Kidney (tissue), 14 donors: Measurements from ENCODE around the gene SEMA5B. TPM values are rescaled to one million over a fixed set of nuclear protein-coding genes. Genes with fewer than 3 reads are reported as not detected.

ENCODE experiments used
- DNase-seq, 5 donors: peaks; one replicate each; pipeline ENCODE4 v3.0.0-alpha.2; 2013 to 2020
- FAIRE-seq: peaks from 2 replicates; lab custom pipeline; 2012; peaks lifted over from hg19 to GRCh38; lab: Jason Lieb, UNC
- H3K27ac ChIP-seq, 2 donors: one replicate each; pipeline ENCODE4 v1.7.0; 2013; ENCODE audit warnings: low read depth in 2 of 2, low read length in 2 of 2, inconsistent platforms in 1 of 2
- H3K27me3 ChIP-seq: one replicate; pipeline ENCODE4 v1.7.1; 2013; ENCODE audit warnings: low read length, inconsistent platforms; ENCODE audit not compliant: control insufficient read depth, insufficient read depth
- H3K36me3 ChIP-seq, 3 donors: one replicate each; pipeline versions ENCODE4 v1.7.0 to v1.7.1; 2013; ENCODE audit warnings: low read length in 3 of 3, control low read depth in 1 of 3, inconsistent platforms in 1 of 3; ENCODE audit not compliant: insufficient read depth in 3 of 3, control insufficient read depth in 2 of 3
- H3K4me1 ChIP-seq, 3 donors: one replicate each; pipeline versions ENCODE4 v1.7.0 to v1.7.1; 2013; ENCODE audit warnings: low read length in 3 of 3, inconsistent platforms in 1 of 3, low read depth in 1 of 3; ENCODE audit not compliant: control insufficient read depth in 2 of 3, insufficient read depth in 2 of 3
- H3K4me3 ChIP-seq, 3 donors: one replicate each; pipeline versions ENCODE4 v1.7.0 to v1.8.1; 2013; ENCODE audit warnings: low read length in 3 of 3, control low read depth in 1 of 3, inconsistent platforms in 1 of 3
- H3K9ac ChIP-seq, 3 donors: one replicate each; pipeline versions ENCODE4 v1.7.0 to v1.7.1; 2013; ENCODE audit warnings: low read length in 3 of 3, control low read depth in 1 of 3, inconsistent platforms in 1 of 3
- H3K9me3 ChIP-seq, 3 donors: one replicate each; pipeline versions ENCODE4 v1.7.0 to v1.7.1; 2013; ENCODE audit warnings: low read length in 3 of 3, control low read depth in 1 of 3, inconsistent platforms in 1 of 3; ENCODE audit not compliant: control insufficient read depth in 2 of 3, insufficient read depth in 1 of 3
- CTCF ChIP-seq: IDR thresholded peaks from 3 replicates; pipeline ENCODE4 v1.5.1; 2012; ENCODE audit warnings: mild to moderate bottlenecking, moderate library complexity, borderline replicate concordance; ENCODE audit not compliant: insufficient read depth; ENCODE audit errors: extremely low read depth
- intact Hi-C: fragments of 100-400 bp; cut with DNase I; formaldehyde crosslinking; loops from one replicate; pipeline ENCODE4 v1.11.1; 2022
- polyA plus RNA-seq: library from polyadenylated mRNA; stranded (reverse); fragments of 350-450 nt; fragmentation: Illumina TruSeq; extraction: RNeasy Lipid Tissue Mini Kit (QIAGEN cat#74804); gene quantifications from one replicate; pipeline ENCODE4 v1.2.3, GENCODE V29; 2014; ENCODE audit warnings: low read depth, low replicate concordance; ENCODE audit not compliant: insufficient read depth
- total RNA-seq: library from RNA; stranded (reverse); fragmentation: NEBNext Ultra II Directional; extraction: Animal tissue kit (Norgen Biotek cat#: 25700); gene quantifications from one replicate; pipeline ENCODE4 v1.2.1, GENCODE V29; 2021
- donor health status: control.
- donor health status: control.
- donor health status: control.
- donor health status: control.
- donor health status: control.
- donor health status: DM: yes; HTN: yes; CAD: no.
- donor health status: Normal renal cell carcinoma (clear cell type).

The SEMA5B gene
- total and polyA plus RNA-seq, 2 donors from 2014 or later = 6.6 to 8.4 TPM

- Histone ChIP-seq H3K4me1 (peaks cover 0 to 11% (median 8%) of the 10 kb centered on the region in 3 donors), H3K9me3 (no peaks in the 10 kb centered on the region), H3K27ac (no peak overlapping the region), H3K36me3 (no peaks in the 10 kb centered on the region), H3K4me3 (no peak overlapping the region), H3K9ac (no peak overlapping the region), H3K27me3 (no peaks in the 10 kb centered on the region)
- TF ChIP-seq CTCF = no peak
- FAIRE-seq = no peak
- intact Hi-C loops = no loop called here
- no peak for DNase-seq
These were observed 47.8 kb upstream of the SEMA5B start for GRCh38 chr3:123075359-123075758.

- Histone ChIP-seq H3K4me1 (peaks cover 0 to 16% (median 8%) of the 10 kb centered on the region in 3 donors), H3K4me3 (no peak overlapping the region), H3K27me3 (no peaks in the 10 kb centered on the region), H3K36me3 (no peaks in the 10 kb centered on the region), H3K9ac (no peak overlapping the region), H3K9me3 (no peaks in the 10 kb centered on the region), H3K27ac (no peak overlapping the region)
- FAIRE-seq = no peak
- no peak for DNase-seq
- intact Hi-C loops = no loop called here
- TF ChIP-seq CTCF = no peak
These were observed 45.0 kb upstream of the SEMA5B start for GRCh38 chr3:123072564-123072963.

- TF ChIP-seq CTCF = no peak
- FAIRE-seq (no peak), DNase-seq (no peak)
- H3K9me3 ChIP-seq = no peaks in the 10 kb centered on the region
- H3K4me3 ChIP-seq = no peak overlapping the region
- H3K4me1 ChIP-seq = peaks cover 0 to 16% (median 8%) of the 10 kb centered on the region in 3 donors
- intact Hi-C loops = no loop called here
- no peaks in the 10 kb centered on the region for H3K27me3 ChIP-seq
- no peaks in the 10 kb centered on the region for H3K36me3 ChIP-seq
- H3K9ac ChIP-seq = no peak overlapping the region
- no peak overlapping the region for H3K27ac ChIP-seq
These were observed 44.6 kb upstream of the SEMA5B start for GRCh38 chr3:123072152-123072551.

- no peaks in the 10 kb centered on the region for H3K27me3 ChIP-seq
- peaks cover 0 to 12% (median 5%) of the 10 kb centered on the region in 3 donors for H3K4me1 ChIP-seq
- DNase-seq (no peak), FAIRE-seq (no peak)
- no peaks in the 10 kb centered on the region for H3K9me3 ChIP-seq
- intact Hi-C loops = no loop called here
- H3K9ac ChIP-seq = no peak overlapping the region
- no peak for TF ChIP-seq CTCF
- no peaks in the 10 kb centered on the region for H3K36me3 ChIP-seq
- no peak overlapping the region for H3K27ac ChIP-seq
- no peak overlapping the region for H3K4me3 ChIP-seq
These were observed 44.0 kb upstream of the SEMA5B start for GRCh38 chr3:123071581-123071980.
